ENCODE measurements around the gene GPX8.

Gene GPX8

DNA sequence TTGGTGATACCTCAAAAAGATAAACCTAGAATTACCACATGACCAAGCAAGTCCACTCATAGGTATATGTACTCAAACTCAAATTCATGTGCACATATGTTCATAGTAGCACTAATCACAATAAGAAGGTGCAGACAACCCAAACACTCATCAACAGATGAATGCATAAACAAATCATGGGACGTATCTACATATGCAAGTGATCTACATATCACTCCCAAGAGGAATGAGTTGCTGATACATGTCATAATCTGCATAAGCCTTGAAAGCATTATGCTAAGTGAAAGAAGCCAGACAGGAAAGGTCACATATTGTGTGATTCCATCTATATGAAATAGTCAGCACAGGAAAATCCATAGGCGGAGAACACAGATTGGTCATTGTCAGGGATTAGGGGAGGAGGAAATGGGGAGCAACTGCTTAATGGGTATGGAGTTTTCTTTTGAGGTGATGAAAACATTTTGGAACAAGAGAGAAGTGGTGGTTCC lies 10.6 kb upstream of the GPX8 start:
- TF ChIP-seq CTCF (IDR thresholded peaks at IDR 0.05; ENCODE audit: low read depth, low read length) = no peak
- no peak overlapping the region for H3K4me3 ChIP-seq (replicated peaks in 1 of 2; ENCODE audit: low read depth in 2 of 2, low read length in 2 of 2)
- no peak for DNase-seq (ENCODE audit: low read depth in 2 of 2)

DNA sequence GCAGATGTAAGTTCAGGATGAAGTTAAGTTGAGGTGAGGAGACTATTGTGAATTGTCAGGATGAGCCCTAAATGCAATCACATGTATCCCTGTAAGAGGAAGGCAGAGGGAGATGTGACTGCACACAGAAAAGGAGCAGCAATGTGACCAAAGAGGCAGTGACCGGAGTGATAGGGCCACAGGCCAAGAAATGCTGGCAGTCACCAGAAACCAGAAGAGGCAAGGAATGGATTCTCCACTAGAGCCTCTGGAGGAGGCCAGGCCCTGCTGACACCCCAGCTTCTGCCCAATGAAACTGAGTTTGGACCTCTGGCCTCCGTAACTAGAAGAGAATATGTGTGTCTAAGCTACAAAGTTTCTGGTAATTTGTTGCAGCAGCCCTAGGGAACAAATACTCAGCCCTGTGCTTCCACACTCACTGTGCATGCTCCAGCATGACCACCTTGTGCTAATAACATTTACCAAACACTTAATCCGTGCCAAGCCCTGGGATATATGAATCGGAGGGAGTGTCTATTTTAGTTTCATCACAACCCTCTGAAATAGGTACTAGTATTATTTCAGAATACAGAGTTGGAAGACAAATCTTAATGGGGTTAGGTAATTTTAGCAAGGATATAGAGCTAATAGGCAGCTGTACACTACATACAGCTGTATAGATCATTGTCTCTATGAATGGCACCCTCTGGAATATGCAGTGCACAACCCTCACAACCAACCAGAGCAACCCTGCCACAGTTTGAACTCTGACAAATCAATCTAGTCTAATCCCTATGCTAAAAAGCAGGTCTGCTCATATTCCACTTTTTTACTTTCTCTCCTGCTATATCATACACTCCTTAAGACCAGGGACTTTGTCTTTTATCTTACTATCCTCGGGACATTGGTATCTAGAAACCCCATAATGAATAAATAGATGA lies 7.8 kb upstream of the GPX8 start:
- no peak for TF ChIP-seq CTCF (IDR thresholded peaks at IDR 0.05; ENCODE audit: low read depth, low read length)
- peak; percentile 61 to 88 for DNase-seq (ENCODE audit: low read depth in 2 of 2)
- H3K4me3 ChIP-seq (replicated peaks in 1 of 2; ENCODE audit: low read depth in 2 of 2, low read length in 2 of 2) = no peak overlapping the region

DNA sequence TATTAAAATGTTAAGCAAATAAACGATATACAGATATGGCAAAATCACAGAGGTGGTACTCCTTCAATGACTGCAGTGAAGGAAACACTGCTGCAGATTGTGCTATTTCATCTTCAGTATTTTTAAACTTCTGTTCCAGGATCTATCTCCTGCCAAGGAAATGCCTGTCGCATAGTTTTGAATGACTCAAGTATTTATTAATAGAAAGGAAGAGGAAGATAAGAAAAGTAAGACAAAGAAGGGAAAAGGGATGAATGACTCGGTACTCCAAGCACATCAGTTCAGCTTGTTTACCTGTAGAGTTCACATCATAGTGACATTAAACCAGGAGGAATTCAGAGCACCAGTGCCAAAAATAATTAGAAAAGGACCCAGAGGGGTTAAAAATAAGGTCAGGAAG lies 5.1 kb upstream of the GPX8 start:
- no peak for TF ChIP-seq CTCF (IDR thresholded peaks at IDR 0.05; ENCODE audit: low read depth, low read length)
- peak; percentile 75 to 82 for DNase-seq (ENCODE audit: low read depth in 2 of 2)
- no peak overlapping the region for H3K4me3 ChIP-seq (replicated peaks in 1 of 2; ENCODE audit: low read depth in 2 of 2, low read length in 2 of 2)

DNA sequence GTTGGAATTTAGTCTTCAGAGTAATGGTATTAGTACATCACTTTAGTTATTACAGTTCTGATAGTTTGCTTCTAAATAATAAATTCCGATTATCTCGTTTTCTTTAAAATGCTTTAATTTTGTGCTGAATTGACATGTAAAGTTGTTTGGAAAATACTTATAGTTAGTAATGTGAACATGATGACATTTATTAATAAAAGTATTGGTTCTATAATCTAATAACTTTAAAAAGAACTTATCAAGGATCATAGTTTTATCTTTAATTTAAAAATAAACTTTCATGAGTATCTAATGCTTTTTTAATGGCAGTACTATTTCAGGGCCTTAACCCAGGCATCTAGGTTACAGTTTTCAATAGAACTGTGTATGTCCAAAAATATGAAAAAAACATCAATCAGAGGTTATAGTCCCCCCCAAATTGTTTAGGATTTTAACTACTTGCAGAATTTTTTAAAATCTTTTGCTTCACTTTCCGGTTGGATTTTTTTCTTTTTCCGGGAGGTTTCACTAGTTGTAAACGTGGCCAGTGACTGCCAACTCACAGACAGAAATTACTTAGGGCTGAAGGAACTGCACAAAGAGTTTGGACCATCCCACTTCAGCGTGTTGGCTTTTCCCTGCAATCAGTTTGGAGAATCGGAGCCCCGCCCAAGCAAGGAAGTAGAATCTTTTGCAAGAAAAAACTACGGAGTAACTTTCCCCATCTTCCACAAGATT lies 680 bp downstream of the GPX8 start:
- peak; percentile 95 to 96 for DNase-seq (ENCODE audit: low read depth in 2 of 2)
- peak overlapping the region; percentile 44 to 67 for H3K4me3 ChIP-seq (replicated peaks in 1 of 2; ENCODE audit: low read depth in 2 of 2, low read length in 2 of 2)
- TF ChIP-seq CTCF (IDR thresholded peaks at IDR 0.05; ENCODE audit: low read depth, low read length) = no peak

DNA sequence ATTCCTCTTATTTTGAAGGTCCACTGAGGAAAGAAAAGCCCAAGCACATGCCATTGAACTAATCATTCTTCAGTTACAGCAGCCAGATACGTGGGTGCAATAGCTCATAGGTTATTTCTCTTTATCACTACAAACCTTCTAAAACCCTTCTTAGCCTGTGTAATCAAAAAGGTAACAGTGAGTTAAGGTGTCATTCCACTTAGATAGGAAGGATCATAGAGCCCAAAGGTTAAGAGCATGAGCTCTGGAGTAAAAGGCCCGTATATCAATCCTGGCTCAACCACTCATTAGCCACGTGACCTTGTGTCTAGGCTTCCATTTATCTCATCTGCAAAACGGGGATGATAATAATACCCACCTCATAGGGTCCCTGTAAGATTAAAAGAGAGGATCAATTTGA lies 2.7 kb downstream of the GPX8 start:
- H3K4me3 ChIP-seq (replicated peaks in 1 of 2; ENCODE audit: low read depth in 2 of 2, low read length in 2 of 2) = no peak overlapping the region
- no peak for DNase-seq (ENCODE audit: low read depth in 2 of 2)
- no peak for TF ChIP-seq CTCF (IDR thresholded peaks at IDR 0.05; ENCODE audit: low read depth, low read length)

GRCh38 chr5:55171471-55171870 lies 11.5 kb downstream of the GPX8 start:
- H3K4me3 ChIP-seq (replicated peaks in 1 of 2; ENCODE audit: low read depth in 2 of 2, low read length in 2 of 2) = no peak overlapping the region
- no peak for TF ChIP-seq CTCF (IDR thresholded peaks at IDR 0.05; ENCODE audit: low read depth, low read length)
- DNase-seq (ENCODE audit: low read depth in 2 of 2) = no peak
